SU-DHL-6 (cell line): ENCODE data around the gene PLA2G5.

ENCODE experiments used
- H2AFZ ChIP-seq: fragments of 200-600 bp; sonication (generic); 2 replicates; pipeline ENCODE4 v1.6.1; 2014; ENCODE audit warnings: low read depth, mild to moderate bottlenecking, moderate library complexity, mixed read lengths, antibody characterized with exemption, low read length; ENCODE audit not compliant: severe bottlenecking
- H3F3A ChIP-seq: fragments of 200-600 bp; shearing (Covaris generic); 2 replicates; pipeline ENCODE4 v1.6.0; 2016; ENCODE audit warnings: antibody characterized with exemption, mild to moderate bottlenecking; ENCODE audit not compliant: insufficient read depth
- H3K27ac ChIP-seq: fragments of 200-600 bp; sonication (generic); 2 replicates; pipeline ENCODE4 v1.5.1; 2016; ENCODE audit warnings: low read depth, mild to moderate bottlenecking, low read length, moderate library complexity, mixed read lengths
- H3K27me3 ChIP-seq: fragments of 200-600 bp; sonication (generic), shearing (Covaris generic); 2 replicates; pipeline ENCODE4 v1.6.0; 2014; ENCODE audit warnings: mild to moderate bottlenecking, low read length
- H3K36me3 ChIP-seq: fragments of 200-600 bp; sonication (generic); 2 replicates; pipeline ENCODE4 v1.6.1; 2014; ENCODE audit warnings: mild to moderate bottlenecking, low read length, mixed read lengths
- H3K4me2 ChIP-seq: fragments of 300-600, 200-600 bp; shearing (Covaris generic), sonication (generic); 2 replicates; pipeline ENCODE4 v1.6.0; 2014; ENCODE audit warnings: low read length, low read depth, mild to moderate bottlenecking; ENCODE audit not compliant: poor library complexity, severe bottlenecking
- H3K4me3 ChIP-seq: fragments of 200-600 bp; sonication (generic); 2 replicates; pipeline ENCODE4 v1.5.1; 2014; ENCODE audit warnings: antibody characterized with exemption, low read length, mild to moderate bottlenecking, mixed read lengths; ENCODE audit not compliant: insufficient read depth, poor library complexity, severe bottlenecking
- H3K79me2 ChIP-seq: fragments of 200-600 bp; sonication (generic); 2 replicates; pipeline ENCODE4 v1.6.1; 2014; ENCODE audit warnings: mild to moderate bottlenecking, low read length, moderate library complexity; ENCODE audit not compliant: insufficient read depth
- H3K9ac ChIP-seq: fragments of 200-600 bp; sonication (generic); 2 replicates; pipeline ENCODE4 v1.7.0; 2014; ENCODE audit warnings: mild to moderate bottlenecking, low read length
- H3K9me2 ChIP-seq: fragments of 200-600 bp; sonication (generic); replicated peaks from 2 replicates; pipeline ENCODE4 v1.6.1; 2014; ENCODE audit warnings: low read length; ENCODE audit not compliant: insufficient read depth
- H3K9me3 ChIP-seq: fragments of 200-600 bp; sonication (generic); 2 replicates; pipeline ENCODE4 v1.6.1; 2014; ENCODE audit warnings: low read length, mixed read lengths; ENCODE audit not compliant: insufficient read depth
- H4K20me1 ChIP-seq: fragments of 200-600 bp; sonication (generic); 2 replicates; pipeline ENCODE4 v1.6.1; 2014; ENCODE audit warnings: low read depth, mild to moderate bottlenecking, antibody characterized with exemption, low read length, moderate library complexity, mixed read lengths
- CTCF ChIP-seq: fragments of 200-600 bp; sonication (generic); IDR thresholded peaks from one replicate; pipeline ENCODE4 v1.5.1; 2017; ENCODE audit warnings: antibody characterized with exemption, mild to moderate bottlenecking, low read length, moderate library complexity; ENCODE audit not compliant: insufficient read depth, poor library complexity, severe bottlenecking
- EZH2phosphoT487 ChIP-seq: fragments of 200-600 bp; sonication (generic), shearing (Covaris generic); conservative IDR thresholded peaks from 2 replicates; pipeline ENCODE4 v1.6.1; 2018; ENCODE audit warnings: mild to moderate bottlenecking, antibody characterized with exemption, low read length, moderate library complexity, mixed read lengths

Gene PLA2G5

DNA sequence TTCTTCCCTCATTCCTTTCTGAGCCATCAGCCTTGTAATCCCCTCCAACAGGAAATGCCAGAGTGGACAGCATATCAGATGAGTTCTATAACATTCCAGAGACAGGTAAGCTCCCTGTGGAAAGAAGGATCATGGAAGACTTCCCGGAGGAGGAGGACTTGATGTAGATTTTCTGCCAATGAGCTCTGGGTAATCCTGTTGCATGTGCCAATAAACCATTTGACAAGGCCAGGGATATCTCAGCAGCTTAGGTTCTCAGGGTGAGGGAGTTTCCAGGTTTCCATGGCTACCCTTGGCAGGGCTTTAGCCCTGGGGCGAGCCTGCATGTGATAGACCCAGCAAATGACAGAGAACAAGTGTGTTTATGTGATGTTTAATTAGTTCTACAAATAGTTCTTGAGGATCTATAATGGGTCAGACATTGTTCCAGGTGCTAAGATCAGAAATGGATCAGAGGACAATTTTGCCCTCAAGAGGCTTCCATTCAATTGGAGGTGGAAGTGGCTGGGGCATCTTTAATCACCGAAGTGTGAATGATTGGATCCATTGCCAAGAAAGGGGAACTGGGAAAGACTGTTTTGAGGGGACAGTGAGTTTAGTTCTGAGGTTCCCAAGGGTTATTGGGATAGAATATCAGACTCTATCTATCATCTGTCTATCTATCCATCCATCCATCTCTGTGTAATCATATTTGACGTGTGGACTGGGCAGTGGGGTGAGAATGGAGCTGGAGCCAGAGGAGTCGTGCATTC lies 6.9 kb downstream of the PLA2G5 start:
- Histone ChIP-seq H3F3A (no peaks in the 10 kb centered on the region), H4K20me1 (no peaks in the 10 kb centered on the region), H3K27ac (no peak overlapping the region), H3K36me3 (no peaks in the 10 kb centered on the region), H3K79me2 (no peaks in the 10 kb centered on the region), H3K4me2 (no peak overlapping the region), H3K9me2 (no peaks in the 10 kb centered on the region), H3K9me3 (no peaks in the 10 kb centered on the region), H3K4me3 (no peak overlapping the region), H2AFZ (no peak overlapping the region), H3K9ac (no peak overlapping the region), H3K27me3 (no peaks in the 10 kb centered on the region)
- no peak for TF ChIP-seq CTCF
- TF ChIP-seq EZH2phosphoT487, result no peak

DNA sequence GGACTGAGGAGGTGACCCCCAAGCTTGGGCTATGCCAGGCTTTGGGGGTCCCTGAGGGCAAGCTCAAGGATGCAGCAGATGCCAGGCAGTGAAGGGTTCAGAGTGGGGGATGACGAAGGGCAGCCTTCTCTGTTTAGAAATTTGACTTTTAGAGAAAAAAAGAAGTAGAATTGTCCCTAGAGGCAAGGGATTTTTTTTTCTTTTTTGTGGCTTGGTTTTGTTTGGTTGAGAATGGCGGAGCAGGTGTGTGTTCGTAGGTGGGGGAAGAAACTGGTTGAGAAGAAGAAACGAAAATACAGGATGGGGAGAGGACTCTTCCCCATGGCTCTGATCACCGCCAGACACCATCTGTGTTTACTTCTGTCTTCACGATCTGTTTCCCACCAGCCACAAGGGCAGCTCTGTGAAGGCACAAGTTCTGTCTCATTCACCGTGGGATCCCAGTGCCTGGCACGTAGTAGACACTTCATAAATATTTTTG lies 8.2 kb downstream of the PLA2G5 start:
- H3K27ac ChIP-seq, result no peak overlapping the region

DNA sequence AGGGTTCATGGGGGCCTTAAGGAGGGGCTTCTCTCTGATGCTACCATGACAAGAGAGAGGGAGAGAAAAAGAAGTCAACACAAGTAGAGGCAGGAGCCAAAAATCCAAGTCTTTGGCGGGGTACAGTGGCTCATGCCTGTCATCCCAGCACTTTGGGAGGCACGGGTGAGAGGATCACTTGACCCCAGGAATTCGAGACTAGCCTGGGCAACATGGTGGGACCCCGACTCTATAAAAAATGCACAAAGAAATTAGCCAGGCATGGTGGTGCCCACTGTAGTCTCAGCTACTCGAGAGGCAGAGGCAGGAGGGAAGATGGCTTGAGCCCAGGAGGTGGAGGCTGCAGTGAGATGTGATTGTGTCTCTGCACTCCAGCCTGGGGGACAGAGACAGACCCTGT lies 8.7 kb downstream of the PLA2G5 start:
- H3K4me2 ChIP-seq, result no peak overlapping the region
- no peaks in the 10 kb centered on the region for H3F3A ChIP-seq
- H3K79me2 ChIP-seq, result no peaks in the 10 kb centered on the region
- no peak overlapping the region for H2AFZ ChIP-seq
- no peaks in the 10 kb centered on the region for H3K36me3 ChIP-seq
- TF ChIP-seq CTCF (no peak), EZH2phosphoT487 (no peak)
- H4K20me1 ChIP-seq, result no peaks in the 10 kb centered on the region
- H3K27ac ChIP-seq, result no peak overlapping the region
- no peak overlapping the region for H3K4me3 ChIP-seq
- no peaks in the 10 kb centered on the region for H3K9me3 ChIP-seq
- H3K9ac ChIP-seq, result no peak overlapping the region
- no peaks in the 10 kb centered on the region for H3K27me3 ChIP-seq
- no peaks in the 10 kb centered on the region for H3K9me2 ChIP-seq

More for the DNA sequence above, 8.2 kb downstream of the PLA2G5 start:
- no peak overlapping the region for H2AFZ ChIP-seq
- H3K36me3 ChIP-seq, result no peaks in the 10 kb centered on the region
- no peaks in the 10 kb centered on the region for H3K9me3 ChIP-seq
- H3K9ac ChIP-seq, result no peak overlapping the region
- H3K4me2 ChIP-seq, result no peak overlapping the region
- H3K27me3 ChIP-seq, result no peaks in the 10 kb centered on the region
- no peaks in the 10 kb centered on the region for H3K79me2 ChIP-seq
- no peaks in the 10 kb centered on the region for H3F3A ChIP-seq
- no peak overlapping the region for H3K4me3 ChIP-seq
- no peaks in the 10 kb centered on the region for H4K20me1 ChIP-seq
- H3K9me2 ChIP-seq, result no peaks in the 10 kb centered on the region
- no peak for TF ChIP-seq EZH2phosphoT487
- no peak for TF ChIP-seq CTCF
